Measurements from ENCODE around the gene PRR14.
"Not testable (repeated sequence)": the region's sequence is repeated elsewhere in the genome, so short reads cannot be mapped to it uniquely, and the experiment has no call there.

PRR14 gene

GRCh38 chr16:30678586-30678970 lies 27.8 kb downstream of the PRR14 start:
- Histone ChIP-seq H3K4me3 (ENCODE audit: insufficient read length, low read depth) (no peak overlapping the region), H3K27me3 (ENCODE audit: insufficient read depth, insufficient read length) (peaks cover 90% of the 10 kb centered on the region), H3K4me1 (ENCODE audit: insufficient read depth, insufficient read length) (peaks cover 7% of the 10 kb centered on the region), H3K9ac (ENCODE audit: insufficient read length, low read depth) (no peak overlapping the region), H3K36me3 (ENCODE audit: insufficient read depth, insufficient read length, low read length) (no peaks in the 10 kb centered on the region), H3K9me3 (ENCODE audit: insufficient read depth, low read length) (no peaks in the 10 kb centered on the region)
- DNase-seq (ENCODE audit: low read depth, low spot score) = no peak
- TF ChIP-seq ZNF274 (IDR thresholded peaks at IDR 0.05; ENCODE audit: low read depth, low read length) = no peak
- TF ChIP-seq SUZ12 (IDR thresholded peaks at IDR 0.05; ENCODE audit: extremely low read depth, insufficient read depth, insufficient read length) = no peak
- TF ChIP-seq YY1 (IDR thresholded peaks at IDR 0.05; ENCODE audit: insufficient read depth, insufficient read length) = no peak

DNA sequence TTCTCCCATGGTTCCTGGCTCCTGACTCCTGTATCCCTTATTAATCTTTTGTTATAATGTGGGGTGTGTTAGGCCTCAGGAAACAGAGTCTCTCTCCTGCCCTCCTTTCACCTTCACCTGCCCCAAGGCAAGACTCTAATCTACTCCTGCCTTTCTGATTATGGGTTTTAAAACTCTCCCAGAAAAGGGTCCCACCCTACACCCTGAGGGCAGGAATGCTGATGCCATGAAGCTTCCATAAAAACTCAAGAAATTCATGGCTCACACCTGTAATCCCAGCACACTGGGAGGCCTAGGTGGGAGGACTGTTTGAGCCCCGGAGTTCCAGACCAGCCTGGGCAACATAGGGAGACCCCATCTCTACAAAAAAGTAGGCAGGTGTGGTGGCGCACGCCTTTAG lies 29.6 kb downstream of the PRR14 start:
- H3K27me3 ChIP-seq (ENCODE audit: insufficient read depth, insufficient read length) = peaks cover 90% of the 10 kb centered on the region
- no peak for TF ChIP-seq SUZ12 (IDR thresholded peaks at IDR 0.05; ENCODE audit: extremely low read depth, insufficient read depth, insufficient read length)
- no peak for TF ChIP-seq YY1 (IDR thresholded peaks at IDR 0.05; ENCODE audit: insufficient read depth, insufficient read length)
- no peak for TF ChIP-seq ZNF274 (IDR thresholded peaks at IDR 0.05; ENCODE audit: low read depth, low read length)
- H3K9ac ChIP-seq (ENCODE audit: insufficient read length, low read depth) = no peak overlapping the region
- H3K9me3 ChIP-seq (ENCODE audit: insufficient read depth, low read length) = no peaks in the 10 kb centered on the region
- no peaks in the 10 kb centered on the region for H3K36me3 ChIP-seq (ENCODE audit: insufficient read depth, insufficient read length, low read length)
- peaks cover 7% of the 10 kb centered on the region for H3K4me1 ChIP-seq (ENCODE audit: insufficient read depth, insufficient read length)
- H3K4me3 ChIP-seq (ENCODE audit: insufficient read length, low read depth) = no peak overlapping the region
- DNase-seq (ENCODE audit: low read depth, low spot score) = no peak

DNA sequence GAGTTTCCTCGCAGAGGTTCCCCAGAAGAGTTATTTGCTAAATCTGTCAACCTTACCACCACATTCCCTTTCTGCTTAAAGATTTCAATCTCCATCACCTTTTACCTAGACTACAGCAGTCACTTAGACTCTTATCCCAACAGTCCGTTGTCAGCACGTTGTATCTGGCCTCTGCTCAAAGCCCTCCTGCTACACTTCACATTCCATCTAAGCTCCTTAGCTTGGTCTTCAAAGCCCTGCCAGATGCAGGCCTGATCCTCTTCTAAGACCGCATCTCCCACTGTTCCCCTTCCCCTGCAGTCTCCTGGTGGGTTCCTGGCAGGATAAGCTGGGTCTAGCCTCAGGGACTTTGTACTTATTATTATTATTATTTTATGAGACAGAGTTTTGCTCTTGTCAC lies 37.9 kb downstream of the PRR14 start:
- TF ChIP-seq ZNF274 (IDR thresholded peaks at IDR 0.05; ENCODE audit: low read depth, low read length) = no peak
- no peak for TF ChIP-seq YY1 (IDR thresholded peaks at IDR 0.05; ENCODE audit: insufficient read depth, insufficient read length)
- TF ChIP-seq SUZ12 (IDR thresholded peaks at IDR 0.05; ENCODE audit: extremely low read depth, insufficient read depth, insufficient read length) = no peak
- Histone ChIP-seq H3K9me3 (ENCODE audit: insufficient read depth, low read length) (no peaks in the 10 kb centered on the region), H3K36me3 (ENCODE audit: insufficient read depth, insufficient read length, low read length) (no peaks in the 10 kb centered on the region), H3K9ac (ENCODE audit: insufficient read length, low read depth) (no peak overlapping the region), H3K4me3 (ENCODE audit: insufficient read length, low read depth) (no peak overlapping the region), H3K27me3 (ENCODE audit: insufficient read depth, insufficient read length) (peaks cover 99% of the 10 kb centered on the region), H3K4me1 (ENCODE audit: insufficient read depth, insufficient read length) (peaks cover 4% of the 10 kb centered on the region)
- DNase-seq (ENCODE audit: low read depth, low spot score) = no peak

DNA sequence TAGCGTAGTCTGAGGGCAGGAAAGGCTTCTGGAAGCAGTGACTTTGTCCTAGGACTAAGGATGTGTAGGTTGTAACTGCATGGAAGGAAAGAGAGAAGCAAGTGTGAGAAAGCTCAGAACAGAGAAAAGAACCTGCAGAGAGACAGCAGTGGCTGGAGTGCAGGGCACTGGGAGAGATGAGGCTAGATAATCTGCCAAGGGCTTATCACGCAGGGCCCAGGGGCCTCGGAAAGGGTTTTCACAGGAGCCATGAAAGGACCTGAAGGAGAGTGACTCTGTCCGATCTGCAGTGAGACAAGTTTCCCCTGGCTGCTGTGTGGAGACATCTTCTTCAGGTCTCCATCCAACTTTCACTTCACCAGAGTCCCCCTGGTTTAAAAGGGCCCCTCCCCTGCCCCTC lies 41.1 kb downstream of the PRR14 start:
- no peaks in the 10 kb centered on the region for H3K36me3 ChIP-seq (ENCODE audit: insufficient read depth, insufficient read length, low read length)
- H3K9me3 ChIP-seq (ENCODE audit: insufficient read depth, low read length) = no peaks in the 10 kb centered on the region
- peaks cover 4% of the 10 kb centered on the region for H3K4me1 ChIP-seq (ENCODE audit: insufficient read depth, insufficient read length)
- DNase-seq (ENCODE audit: low read depth, low spot score) = no peak
- TF ChIP-seq ZNF274 (IDR thresholded peaks at IDR 0.05; ENCODE audit: low read depth, low read length) (no peak), YY1 (IDR thresholded peaks at IDR 0.05; ENCODE audit: insufficient read depth, insufficient read length) (no peak), SUZ12 (IDR thresholded peaks at IDR 0.05; ENCODE audit: extremely low read depth, insufficient read depth, insufficient read length) (no peak)
- H3K9ac ChIP-seq (ENCODE audit: insufficient read length, low read depth) = no peak overlapping the region
- no peak overlapping the region for H3K4me3 ChIP-seq (ENCODE audit: insufficient read length, low read depth)
- peaks cover 95% of the 10 kb centered on the region for H3K27me3 ChIP-seq (ENCODE audit: insufficient read depth, insufficient read length)

DNA sequence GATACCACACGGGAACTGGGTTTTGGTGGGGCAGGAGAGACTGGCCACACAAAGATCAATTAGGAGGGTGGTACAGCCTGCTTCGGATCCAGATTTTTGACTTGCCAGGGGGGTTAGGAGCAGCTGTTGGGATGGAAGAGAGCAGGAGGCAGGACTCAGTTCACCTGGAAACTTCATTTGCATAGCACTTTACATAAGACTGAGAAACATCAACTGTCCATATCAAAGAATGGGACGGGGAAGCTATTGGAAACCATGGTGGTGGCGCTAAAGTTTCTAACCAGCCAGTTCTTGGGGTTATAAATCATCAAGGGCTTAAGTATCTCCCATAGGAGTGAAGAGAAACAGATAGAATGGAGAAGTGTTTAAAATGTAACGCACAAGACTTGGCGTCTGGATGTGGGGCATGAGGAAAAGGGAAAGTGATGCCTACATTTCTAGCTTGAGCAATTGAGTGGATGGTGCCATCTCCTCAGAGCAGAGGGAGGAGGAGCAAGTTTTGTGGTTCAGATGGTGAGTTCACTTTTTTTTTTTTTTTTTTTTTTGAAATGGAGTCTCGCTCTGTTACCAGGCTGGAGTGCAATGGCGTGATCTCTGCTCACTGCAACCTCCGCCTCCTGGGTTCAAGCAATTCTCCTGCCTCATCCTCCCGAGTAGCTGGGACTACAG lies 41.8 kb downstream of the PRR14 start:
- peaks cover 4% of the 10 kb centered on the region for H3K4me1 ChIP-seq (ENCODE audit: insufficient read depth, insufficient read length)
- TF ChIP-seq SUZ12 (IDR thresholded peaks at IDR 0.05; ENCODE audit: extremely low read depth, insufficient read depth, insufficient read length) = no peak
- TF ChIP-seq YY1 (IDR thresholded peaks at IDR 0.05; ENCODE audit: insufficient read depth, insufficient read length) = no peak
- no peak for TF ChIP-seq ZNF274 (IDR thresholded peaks at IDR 0.05; ENCODE audit: low read depth, low read length)
- no peaks in the 10 kb centered on the region for H3K36me3 ChIP-seq (ENCODE audit: insufficient read depth, insufficient read length, low read length)
- no peak for DNase-seq (ENCODE audit: low read depth, low spot score)
- H3K4me3 ChIP-seq (ENCODE audit: insufficient read length, low read depth) = no peak overlapping the region
- H3K9ac ChIP-seq (ENCODE audit: insufficient read length, low read depth) = no peak overlapping the region
- H3K27me3 ChIP-seq (ENCODE audit: insufficient read depth, insufficient read length) = peaks cover 95% of the 10 kb centered on the region
- H3K9me3 ChIP-seq (ENCODE audit: insufficient read depth, low read length) = no peaks in the 10 kb centered on the region

GRCh38 chr16:30694926-30695693 lies 44.4 kb downstream of the PRR14 start:
- Histone ChIP-seq H3K9ac (ENCODE audit: insufficient read length, low read depth) (no peak overlapping the region), H3K4me3 (ENCODE audit: insufficient read length, low read depth) (no peak overlapping the region), H3K36me3 (ENCODE audit: insufficient read depth, insufficient read length, low read length) (peaks cover 7% of the 10 kb centered on the region), H3K27me3 (ENCODE audit: insufficient read depth, insufficient read length) (peaks cover 74% of the 10 kb centered on the region), H3K9me3 (ENCODE audit: insufficient read depth, low read length) (no peaks in the 10 kb centered on the region), H3K4me1 (ENCODE audit: insufficient read depth, insufficient read length) (peaks cover 4% of the 10 kb centered on the region)
- TF ChIP-seq ZNF274 (IDR thresholded peaks at IDR 0.05; ENCODE audit: low read depth, low read length) (no peak), SUZ12 (IDR thresholded peaks at IDR 0.05; ENCODE audit: extremely low read depth, insufficient read depth, insufficient read length) (no peak), YY1 (IDR thresholded peaks at IDR 0.05; ENCODE audit: insufficient read depth, insufficient read length) (no peak)
- DNase-seq (ENCODE audit: low read depth, low spot score) = no peak

GRCh38 chr16:30696646-30697045 lies 45.9 kb downstream of the PRR14 start:
- Histone ChIP-seq H3K36me3 (ENCODE audit: insufficient read depth, insufficient read length, low read length) (peaks cover 22% of the 10 kb centered on the region), H3K27me3 (ENCODE audit: insufficient read depth, insufficient read length) (peaks cover 58% of the 10 kb centered on the region)
- not testable (repeated sequence) for H3K4me1 ChIP-seq (ENCODE audit: insufficient read depth, insufficient read length); H3K9me3 ChIP-seq (ENCODE audit: insufficient read depth, low read length); DNase-seq (ENCODE audit: low read depth, low spot score); H3K4me3 ChIP-seq (ENCODE audit: insufficient read length, low read depth); H3K9ac ChIP-seq (ENCODE audit: insufficient read length, low read depth)
